Upper lobe of right lung (tissue), 1 donor: ENCODE results near the gene RIPOR3. TPM values are rescaled to one million over a fixed set of nuclear protein-coding genes. Genes with fewer than 3 reads are reported as not detected.

Experiments
- ATAC-seq: fragments of 200-7000 bp; cut with Tn5 transposase; one replicate; pipeline ENCODE4 v1.9.1; 2020; ENCODE audit warnings: mild to moderate bottlenecking, moderate library complexity
- DNase-seq: peaks from one replicate; pipeline ENCODE4 v3.0.0-alpha.2; 2020
- H3K27ac ChIP-seq: fragments of 200-600 bp; one replicate; pipeline ENCODE4 v1.8.0; 2022
- H3K27me3 ChIP-seq: fragments of 200-600 bp; one replicate; pipeline ENCODE4 v1.8.0; 2022; ENCODE audit warnings: mild to moderate bottlenecking
- H3K36me3 ChIP-seq: fragments of 200-600 bp; one replicate; pipeline ENCODE4 v1.8.0; 2022
- H3K4me1 ChIP-seq: fragments of 200-600 bp; one replicate; pipeline ENCODE4 v1.8.0; 2022
- H3K4me3 ChIP-seq: fragments of 200-600 bp; one replicate; pipeline ENCODE4 v1.8.0; 2022; ENCODE audit warnings: mild to moderate bottlenecking
- H3K9me3 ChIP-seq: fragments of 200-600 bp; one replicate; pipeline ENCODE4 v1.8.0; 2022
- intact Hi-C: fragments of 100-400 bp; cut with DNase I; formaldehyde crosslinking; loops from one replicate; pipeline ENCODE4 v1.11.0; 2022
- total RNA-seq: library from RNA; stranded (reverse); fragmentation: NEBNext Ultra II Directional; extraction: Animal tissue kit (Norgen Biotek cat#: 25700); gene quantifications from one replicate; pipeline ENCODE4 v1.2.1, GENCODE V29; 2021
- TF ChIP-seq, protein P1 (sequence below): fragments of 200-600 bp; IDR thresholded peaks from one replicate; pipeline ENCODE4 v1.8.0; 2022; ENCODE audit warnings: antibody characterized with exemption
- donor health status: DM: no; HTN: yes; CAD: no; lungs with severe emphysema.

Gene RIPOR3
- total RNA-seq, 1 donor from 2014 or later, result 6.8 TPM

DNA sequence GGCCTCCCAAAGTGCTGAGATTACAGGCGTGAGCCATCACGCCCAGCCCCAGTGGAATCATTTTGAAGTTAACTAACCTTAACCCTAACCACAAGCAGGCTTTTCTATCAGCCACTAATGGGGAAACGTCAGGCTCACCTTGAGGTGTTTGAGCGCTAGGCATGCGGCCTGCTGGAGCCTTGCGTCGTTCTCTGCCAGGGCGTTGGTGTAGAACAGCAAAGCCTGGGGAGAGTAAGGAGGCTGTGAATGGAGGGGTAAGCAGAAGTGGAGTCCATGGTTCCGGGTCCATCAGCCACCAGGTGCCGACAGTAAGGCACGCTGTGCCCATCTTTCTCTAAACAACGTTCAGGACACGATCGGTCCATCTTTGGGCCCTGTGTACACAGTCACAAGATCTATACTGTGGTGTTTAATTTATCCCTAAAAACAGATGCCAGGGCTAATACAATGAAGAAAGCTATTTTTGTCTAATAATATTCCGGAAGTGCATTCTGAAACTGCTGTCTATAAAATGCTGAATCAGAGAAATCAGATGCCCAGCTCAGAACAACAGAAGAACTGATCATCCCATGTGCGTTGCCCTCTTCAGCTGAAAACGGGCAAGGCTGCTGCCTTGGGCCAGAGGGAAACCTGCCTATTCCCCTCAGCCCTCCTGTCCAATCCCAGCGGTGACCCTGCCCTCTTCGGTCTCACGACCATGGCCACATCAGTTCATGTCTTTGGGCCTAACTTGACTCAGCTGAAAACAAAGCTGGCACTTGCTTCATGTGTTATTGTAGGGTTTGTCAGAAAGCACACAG, 101.6 kb downstream of the RIPOR3 start:
- H3K27ac ChIP-seq, result no peak overlapping the region
- TF ChIP-seq, protein P1, sequence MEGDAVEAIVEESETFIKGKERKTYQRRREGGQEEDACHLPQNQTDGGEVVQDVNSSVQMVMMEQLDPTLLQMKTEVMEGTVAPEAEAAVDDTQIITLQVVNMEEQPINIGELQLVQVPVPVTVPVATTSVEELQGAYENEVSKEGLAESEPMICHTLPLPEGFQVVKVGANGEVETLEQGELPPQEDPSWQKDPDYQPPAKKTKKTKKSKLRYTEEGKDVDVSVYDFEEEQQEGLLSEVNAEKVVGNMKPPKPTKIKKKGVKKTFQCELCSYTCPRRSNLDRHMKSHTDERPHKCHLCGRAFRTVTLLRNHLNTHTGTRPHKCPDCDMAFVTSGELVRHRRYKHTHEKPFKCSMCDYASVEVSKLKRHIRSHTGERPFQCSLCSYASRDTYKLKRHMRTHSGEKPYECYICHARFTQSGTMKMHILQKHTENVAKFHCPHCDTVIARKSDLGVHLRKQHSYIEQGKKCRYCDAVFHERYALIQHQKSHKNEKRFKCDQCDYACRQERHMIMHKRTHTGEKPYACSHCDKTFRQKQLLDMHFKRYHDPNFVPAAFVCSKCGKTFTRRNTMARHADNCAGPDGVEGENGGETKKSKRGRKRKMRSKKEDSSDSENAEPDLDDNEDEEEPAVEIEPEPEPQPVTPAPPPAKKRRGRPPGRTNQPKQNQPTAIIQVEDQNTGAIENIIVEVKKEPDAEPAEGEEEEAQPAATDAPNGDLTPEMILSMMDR, result no peak
- H3K36me3 ChIP-seq, result peaks cover 40% of the 10 kb centered on the region
- H3K9me3 ChIP-seq, result no peaks in the 10 kb centered on the region
- H3K4me1 ChIP-seq, result peaks cover 23% of the 10 kb centered on the region
- ATAC-seq (no peak), DNase-seq (no peak)
- intact Hi-C loops, result no loop called here
- H3K4me3 ChIP-seq, result no peak overlapping the region
- no peaks in the 10 kb centered on the region for H3K27me3 ChIP-seq

DNA sequence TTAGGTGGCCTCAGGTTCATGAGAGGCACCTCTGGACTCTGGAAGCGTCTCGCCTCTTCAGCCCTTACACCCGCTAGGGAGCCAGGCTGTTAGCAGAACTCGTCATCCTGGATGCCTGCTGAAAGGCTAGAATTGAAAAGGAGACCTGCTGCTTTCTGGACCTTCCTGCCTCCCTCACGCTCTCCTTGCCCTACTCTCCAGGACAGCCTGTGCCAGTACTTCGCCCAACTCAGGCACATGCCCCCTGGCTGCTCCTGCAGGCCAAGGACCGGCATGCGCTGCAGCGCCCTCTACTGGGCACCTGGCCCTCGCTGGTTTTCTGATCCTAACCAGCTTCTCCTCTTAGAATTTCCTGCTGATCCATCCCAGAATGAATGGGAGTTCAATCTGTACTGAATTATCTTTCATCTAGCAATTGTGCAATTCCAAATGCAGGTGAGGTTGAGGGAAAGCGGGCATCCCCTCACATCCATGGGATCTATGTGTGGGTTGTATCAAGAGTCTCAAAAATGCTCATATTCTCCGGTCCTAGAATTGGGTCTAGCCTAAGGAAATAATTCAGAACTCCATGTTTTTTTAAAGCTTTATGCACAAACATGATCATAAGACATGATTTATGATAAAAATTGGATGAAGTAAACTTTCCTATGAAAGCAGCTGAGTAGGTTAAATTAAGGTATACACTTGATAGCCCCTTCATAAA, 103.2 kb downstream of the RIPOR3 start:
- TF ChIP-seq, protein P1, result peak; percentile 93
- intact Hi-C loops, result no loop called here
- Histone ChIP-seq H3K4me3 (no peak overlapping the region), H3K27me3 (no peaks in the 10 kb centered on the region), H3K4me1 (peaks cover 19% of the 10 kb centered on the region), H3K27ac (no peak overlapping the region), H3K9me3 (no peaks in the 10 kb centered on the region), H3K36me3 (peaks cover 56% of the 10 kb centered on the region)
- peak; percentile 83 for ATAC-seq
- peak; percentile 91 for DNase-seq

DNA sequence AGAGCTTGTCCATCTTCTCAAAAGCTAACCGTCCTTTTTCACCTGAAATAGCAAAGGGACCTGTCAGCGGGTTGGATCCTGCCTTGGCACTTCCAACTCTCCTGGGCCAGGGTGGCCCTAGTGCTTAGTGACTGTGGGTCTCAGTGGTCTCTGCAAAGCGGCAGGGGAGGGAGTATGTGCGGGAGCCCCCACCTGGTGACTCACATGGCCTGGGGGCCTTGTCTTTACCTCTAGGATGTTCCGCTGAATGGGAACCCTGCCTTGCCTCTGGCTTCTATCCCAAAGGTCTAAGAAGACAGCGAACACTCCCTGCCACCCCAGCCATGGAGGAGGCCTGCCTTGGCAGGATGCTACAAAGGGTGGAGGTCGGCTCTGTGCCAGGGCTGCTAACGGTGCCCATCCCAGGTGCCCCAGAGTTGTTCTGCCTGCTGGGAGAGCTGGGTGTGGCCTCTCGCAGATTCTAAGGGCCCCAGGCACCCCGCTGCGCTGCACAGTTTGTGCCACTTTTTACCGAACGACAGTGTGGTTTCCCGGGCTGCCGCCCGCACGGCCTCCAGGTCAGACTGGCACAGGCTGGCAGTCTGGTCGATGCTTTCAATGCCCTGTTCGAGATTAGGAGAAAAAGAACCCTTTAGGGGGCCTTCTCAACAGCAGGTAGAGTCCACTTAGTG, 103.9 kb downstream of the RIPOR3 start:
- no peak for ATAC-seq
- Histone ChIP-seq H3K27me3 (no peaks in the 10 kb centered on the region), H3K4me1 (peaks cover 11% of the 10 kb centered on the region), H3K36me3 (peaks cover 64% of the 10 kb centered on the region), H3K4me3 (no peak overlapping the region), H3K9me3 (no peaks in the 10 kb centered on the region), H3K27ac (no peak overlapping the region)
- intact Hi-C loops, result no loop called here
- peak; percentile 64 for DNase-seq
- TF ChIP-seq, protein P1, result no peak

DNA sequence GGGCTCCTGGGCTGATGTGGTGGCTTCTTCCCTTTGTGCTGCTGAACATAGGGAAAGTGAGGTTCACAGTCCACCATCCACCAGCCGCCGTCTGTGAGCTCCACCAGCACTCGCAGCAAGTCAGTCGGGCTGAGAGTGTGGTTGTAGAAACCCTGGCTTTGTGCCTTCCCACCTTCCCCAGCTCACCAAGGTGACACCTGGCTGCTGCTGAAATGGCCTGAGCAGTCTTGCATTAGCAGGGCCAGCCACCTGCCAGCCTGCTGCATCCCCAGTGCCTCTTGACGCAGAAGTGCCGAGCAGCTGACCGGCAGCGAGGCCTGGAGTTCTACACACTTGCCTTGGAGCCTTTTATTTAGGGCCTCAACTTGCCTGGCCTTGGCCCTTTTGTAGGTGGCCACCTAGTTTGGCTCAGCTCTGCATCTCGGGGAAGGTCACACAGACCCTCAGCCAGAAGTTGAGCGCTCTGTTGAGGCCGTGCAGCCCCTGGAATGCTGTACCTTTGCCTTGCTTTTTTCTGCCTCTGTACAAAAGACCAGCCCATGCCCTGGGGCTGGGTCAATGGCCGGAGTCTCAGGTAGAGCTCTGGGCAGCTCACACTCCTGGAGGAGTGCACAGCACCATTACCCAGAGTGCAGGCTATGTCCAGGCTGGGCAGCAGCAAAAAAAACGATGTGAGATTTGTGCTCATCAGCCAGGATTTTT, 104.7 kb downstream of the RIPOR3 start:
- Histone ChIP-seq H3K9me3 (no peaks in the 10 kb centered on the region), H3K4me3 (no peak overlapping the region), H3K27ac (no peak overlapping the region), H3K4me1 (peaks cover 4% of the 10 kb centered on the region), H3K36me3 (peaks cover 71% of the 10 kb centered on the region), H3K27me3 (no peaks in the 10 kb centered on the region)
- DNase-seq, result no peak
- TF ChIP-seq, protein P1, result no peak
- ATAC-seq, result no peak
- intact Hi-C loops, result no loop called here

DNA sequence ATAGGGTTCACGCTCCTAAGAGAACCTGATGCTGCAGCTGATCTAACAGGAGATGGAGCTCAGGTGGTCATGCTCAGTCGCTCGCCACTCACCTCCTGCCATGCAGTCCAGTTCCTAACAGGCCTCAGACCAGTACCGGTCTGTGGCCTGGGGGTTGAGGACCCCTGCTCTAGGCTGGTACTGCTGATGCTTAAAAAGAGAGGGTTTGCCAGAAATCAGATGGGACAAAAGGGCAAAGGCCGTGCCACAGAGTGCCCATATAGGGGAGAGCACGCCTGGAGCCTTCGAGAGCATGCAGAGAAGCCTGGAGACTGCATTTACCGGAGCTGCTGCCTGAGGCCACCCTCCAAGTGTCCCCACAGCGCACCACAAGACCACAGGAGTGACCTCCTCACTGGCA, 105.7 kb downstream of the RIPOR3 start:
- H3K4me3 ChIP-seq, result no peak overlapping the region
- DNase-seq (no peak), ATAC-seq (no peak)
- TF ChIP-seq, protein P1, result no peak
- H3K4me1 ChIP-seq, result no peaks in the 10 kb centered on the region
- peaks cover 81% of the 10 kb centered on the region for H3K36me3 ChIP-seq
- H3K27me3 ChIP-seq, result no peaks in the 10 kb centered on the region
- H3K27ac ChIP-seq, result no peak overlapping the region
- intact Hi-C loops, result no loop called here
- H3K9me3 ChIP-seq, result no peaks in the 10 kb centered on the region
